ENCODE measurements around the gene ITGA2B. TPM values are rescaled to one million over a fixed set of nuclear protein-coding genes. Genes with fewer than 3 reads are reported as not detected.

The ITGA2B gene
- total and polyA plus RNA-seq, 4 donors: 0.22 to 23.8 (median 0.31) TPM

- H3K27ac ChIP-seq (ENCODE audit: low read depth in 1 of 2, low read length in 2 of 2): no peak overlapping the region
- H3K9ac ChIP-seq (ENCODE audit: low read depth in 1 of 2, low read length in 2 of 2): no peak overlapping the region
- 94% methylated on average over 3 of the region's 3 CpGs for WGBS
- no peaks in the 10 kb centered on the region for H3K4me1 ChIP-seq (ENCODE audit: control insufficient read depth in 4 of 4, insufficient read depth in 4 of 4, low read length in 3 of 4)
- no peaks in the 10 kb centered on the region for H3K27me3 ChIP-seq (ENCODE audit: control insufficient read depth in 4 of 4, insufficient read depth in 4 of 4, low read length in 3 of 4)
- no peak overlapping the region for H3K4me3 ChIP-seq (ENCODE audit: low read depth in 1 of 3, low read length in 3 of 3)
- peaks cover 2 to 21% (median 13%) of the 10 kb centered on the region in 4 donors for H3K36me3 ChIP-seq (ENCODE audit: control insufficient read depth in 4 of 4, insufficient read depth in 3 of 4, low read depth in 1 of 4, low read length in 3 of 4)
- no peaks in the 10 kb centered on the region for H3K9me3 ChIP-seq (ENCODE audit: control insufficient read depth in 4 of 4, low read length in 3 of 4)
- no peak for DNase-seq (ENCODE audit: low spot score)
- TF ChIP-seq, protein P1, sequence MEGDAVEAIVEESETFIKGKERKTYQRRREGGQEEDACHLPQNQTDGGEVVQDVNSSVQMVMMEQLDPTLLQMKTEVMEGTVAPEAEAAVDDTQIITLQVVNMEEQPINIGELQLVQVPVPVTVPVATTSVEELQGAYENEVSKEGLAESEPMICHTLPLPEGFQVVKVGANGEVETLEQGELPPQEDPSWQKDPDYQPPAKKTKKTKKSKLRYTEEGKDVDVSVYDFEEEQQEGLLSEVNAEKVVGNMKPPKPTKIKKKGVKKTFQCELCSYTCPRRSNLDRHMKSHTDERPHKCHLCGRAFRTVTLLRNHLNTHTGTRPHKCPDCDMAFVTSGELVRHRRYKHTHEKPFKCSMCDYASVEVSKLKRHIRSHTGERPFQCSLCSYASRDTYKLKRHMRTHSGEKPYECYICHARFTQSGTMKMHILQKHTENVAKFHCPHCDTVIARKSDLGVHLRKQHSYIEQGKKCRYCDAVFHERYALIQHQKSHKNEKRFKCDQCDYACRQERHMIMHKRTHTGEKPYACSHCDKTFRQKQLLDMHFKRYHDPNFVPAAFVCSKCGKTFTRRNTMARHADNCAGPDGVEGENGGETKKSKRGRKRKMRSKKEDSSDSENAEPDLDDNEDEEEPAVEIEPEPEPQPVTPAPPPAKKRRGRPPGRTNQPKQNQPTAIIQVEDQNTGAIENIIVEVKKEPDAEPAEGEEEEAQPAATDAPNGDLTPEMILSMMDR (IDR thresholded peaks at IDR 0.05; ENCODE audit: low read depth, low read length, missing input control): no peak
- no peak for TF ChIP-seq FOXA1 (IDR thresholded peaks at IDR 0.05)
Measured at GRCh38 chr17:44424828-44425461, 35.5 kb upstream of the ITGA2B start.

DNA sequence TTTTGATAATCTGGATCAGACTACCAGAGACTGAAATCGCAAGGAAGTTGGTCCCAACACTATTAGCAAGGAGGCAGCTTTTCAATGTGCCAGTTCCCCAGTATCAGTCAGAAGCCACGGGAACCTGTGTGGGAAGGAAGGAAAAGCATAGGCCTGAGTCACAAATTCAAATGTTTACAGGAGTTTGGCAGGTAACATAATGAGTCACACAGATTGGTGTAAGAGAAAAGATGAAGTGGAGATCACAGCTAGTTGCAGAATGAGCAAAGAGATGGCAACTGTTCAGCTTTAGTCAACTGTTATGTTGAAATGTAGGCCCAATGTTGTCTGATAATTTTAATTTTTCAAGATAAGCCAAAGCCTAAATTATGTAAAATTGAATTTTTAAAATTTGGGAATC lies 28.1 kb upstream of the ITGA2B start:
- H3K27me3 ChIP-seq (ENCODE audit: control insufficient read depth in 4 of 4, insufficient read depth in 4 of 4, low read length in 3 of 4): no peaks in the 10 kb centered on the region
- no peaks in the 10 kb centered on the region for H3K9me3 ChIP-seq (ENCODE audit: control insufficient read depth in 4 of 4, low read length in 3 of 4)
- H3K4me3 ChIP-seq (ENCODE audit: low read depth in 1 of 3, low read length in 3 of 3): no peak overlapping the region
- no peak overlapping the region for H3K9ac ChIP-seq (ENCODE audit: low read depth in 1 of 2, low read length in 2 of 2)
- H3K36me3 ChIP-seq (ENCODE audit: control insufficient read depth in 4 of 4, insufficient read depth in 3 of 4, low read depth in 1 of 4, low read length in 3 of 4): peaks cover 2 to 31% (median 7%) of the 10 kb centered on the region in 4 donors
- TF ChIP-seq, protein P2, sequence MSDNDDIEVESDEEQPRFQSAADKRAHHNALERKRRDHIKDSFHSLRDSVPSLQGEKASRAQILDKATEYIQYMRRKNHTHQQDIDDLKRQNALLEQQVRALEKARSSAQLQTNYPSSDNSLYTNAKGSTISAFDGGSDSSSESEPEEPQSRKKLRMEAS (IDR thresholded peaks at IDR 0.05): no peak
- TF ChIP-seq RAD21 (IDR thresholded peaks at IDR 0.05): no peak
- TF ChIP-seq JUND (IDR thresholded peaks at IDR 0.05): peak in 1 of 2 donors; percentile 17
- no peak for TF ChIP-seq ZBTB33 (IDR thresholded peaks at IDR 0.05)
- no peak overlapping the region for H3K27ac ChIP-seq (ENCODE audit: low read depth in 1 of 2, low read length in 2 of 2)
- 84% methylated on average over 2 of the region's 2 CpGs for WGBS
- no peak for DNase-seq (ENCODE audit: low spot score)
- H3K4me1 ChIP-seq (ENCODE audit: control insufficient read depth in 4 of 4, insufficient read depth in 4 of 4, low read length in 3 of 4): no peaks in the 10 kb centered on the region

GRCh38 chr17:44416558-44417289 lies 27.3 kb upstream of the ITGA2B start:
- Histone ChIP-seq H3K36me3 (ENCODE audit: control insufficient read depth in 4 of 4, insufficient read depth in 3 of 4, low read depth in 1 of 4, low read length in 3 of 4) (peaks cover 2 to 29% (median 7%) of the 10 kb centered on the region in 4 donors), H3K4me3 (ENCODE audit: low read depth in 1 of 3, low read length in 3 of 3) (no peak overlapping the region)
- TF ChIP-seq ATF3 (IDR thresholded peaks at IDR 0.05) (no peak), FOXA1 (IDR thresholded peaks at IDR 0.05) (no peak), JUND (IDR thresholded peaks at IDR 0.05) (no peak)
- TF ChIP-seq, protein P1 (IDR thresholded peaks at IDR 0.05; ENCODE audit: low read depth, low read length, missing input control): no peak

More at GRCh38 chr17:44416558-44417289, 27.3 kb upstream of the ITGA2B start:
- H3K27me3 ChIP-seq (ENCODE audit: control insufficient read depth in 4 of 4, insufficient read depth in 4 of 4, low read length in 3 of 4): no peaks in the 10 kb centered on the region
- H3K4me1 ChIP-seq (ENCODE audit: control insufficient read depth in 4 of 4, insufficient read depth in 4 of 4, low read length in 3 of 4): no peaks in the 10 kb centered on the region
- DNase-seq (ENCODE audit: low spot score): no peak
- no peak overlapping the region for H3K9ac ChIP-seq (ENCODE audit: low read depth in 1 of 2, low read length in 2 of 2)
- no peak overlapping the region for H3K27ac ChIP-seq (ENCODE audit: low read depth in 1 of 2, low read length in 2 of 2)
- no peaks in the 10 kb centered on the region for H3K9me3 ChIP-seq (ENCODE audit: control insufficient read depth in 4 of 4, low read length in 3 of 4)
- WGBS: 95% methylated on average over 2 of the region's 2 CpGs
